IPS DF 6.9 (cell line): Measurements from ENCODE around the gene ATP23.

Experiments used
- DNase-seq: peaks from one replicate; pipeline ENCODE4 v3.0.0-alpha.2; 2013; ENCODE audit warnings: low read depth, low spot score
- H3K27ac ChIP-seq: one replicate; pipeline ENCODE4 v1.5.1; 2013; ENCODE audit warnings: low read length, control low read depth
- H3K27me3 ChIP-seq: 2 replicates; pipeline ENCODE4 v1.6.1; 2013; ENCODE audit warnings: mild to moderate bottlenecking, low read length; ENCODE audit not compliant: control insufficient read depth, insufficient read depth
- H3K36me3 ChIP-seq: 2 replicates; pipeline ENCODE4 v1.6.1; 2013; ENCODE audit warnings: low read length; ENCODE audit not compliant: control insufficient read depth, insufficient read depth
- H3K4me1 ChIP-seq: 2 replicates; pipeline ENCODE4 v1.6.1; 2013; ENCODE audit warnings: low read length; ENCODE audit not compliant: control insufficient read depth, insufficient read depth
- H3K4me3 ChIP-seq: 2 replicates; pipeline ENCODE4 v1.5.1; 2013; ENCODE audit warnings: mild to moderate bottlenecking, low read length
- H3K9me3 ChIP-seq: 2 replicates; pipeline ENCODE4 v1.6.1; 2013; ENCODE audit warnings: low read length, inconsistent platforms; ENCODE audit not compliant: control insufficient read depth, insufficient read depth
- WGBS: extraction: QIAGEN DNeasy Blood & Tissue Kit; methylation state at CpG from one replicate; pipeline ENCODE4 v1.1.7; 2013; ENCODE audit warnings: mixed read lengths, missing lambda C conversion rate; ENCODE audit not compliant: insufficient read length, insufficient coverage; 5-methylcytosine and 5-hydroxymethylcytosine counted together

The ATP23 gene

GRCh38 chr12:57909611-57910010 is 31.8 kb upstream of the ATP23 start:
- no peaks in the 10 kb centered on the region for H3K36me3 ChIP-seq
- WGBS = no CpG with 5 or more reads among the region's 4 CpGs
- DNase-seq = no peak
- H3K9me3 ChIP-seq = no peaks in the 10 kb centered on the region
- H3K4me3 ChIP-seq = no peak overlapping the region
- H3K27me3 ChIP-seq = no peaks in the 10 kb centered on the region
- H3K4me1 ChIP-seq = no peaks in the 10 kb centered on the region
- H3K27ac ChIP-seq = no peak overlapping the region

GRCh38 chr12:57918147-57918546 is 23.2 kb upstream of the ATP23 start:
- no peaks in the 10 kb centered on the region for H3K27me3 ChIP-seq
- no CpG with 5 or more reads among the region's 4 CpGs for WGBS
- no peaks in the 10 kb centered on the region for H3K4me1 ChIP-seq
- H3K27ac ChIP-seq = no peak overlapping the region
- H3K36me3 ChIP-seq = no peaks in the 10 kb centered on the region
- H3K4me3 ChIP-seq = no peak overlapping the region
- no peaks in the 10 kb centered on the region for H3K9me3 ChIP-seq
- DNase-seq = no peak

- no peaks in the 10 kb centered on the region for H3K27me3 ChIP-seq
- H3K9me3 ChIP-seq = no peaks in the 10 kb centered on the region
- WGBS = no CpG with 5 or more reads among the region's 3 CpGs
- H3K4me3 ChIP-seq = no peak overlapping the region
- no peak overlapping the region for H3K27ac ChIP-seq
- no peak for DNase-seq
- H3K4me1 ChIP-seq = no peaks in the 10 kb centered on the region
- H3K36me3 ChIP-seq = no peaks in the 10 kb centered on the region
Measured at GRCh38 chr12:57927086-57927485, 14.3 kb upstream of the ATP23 start.

DNA sequence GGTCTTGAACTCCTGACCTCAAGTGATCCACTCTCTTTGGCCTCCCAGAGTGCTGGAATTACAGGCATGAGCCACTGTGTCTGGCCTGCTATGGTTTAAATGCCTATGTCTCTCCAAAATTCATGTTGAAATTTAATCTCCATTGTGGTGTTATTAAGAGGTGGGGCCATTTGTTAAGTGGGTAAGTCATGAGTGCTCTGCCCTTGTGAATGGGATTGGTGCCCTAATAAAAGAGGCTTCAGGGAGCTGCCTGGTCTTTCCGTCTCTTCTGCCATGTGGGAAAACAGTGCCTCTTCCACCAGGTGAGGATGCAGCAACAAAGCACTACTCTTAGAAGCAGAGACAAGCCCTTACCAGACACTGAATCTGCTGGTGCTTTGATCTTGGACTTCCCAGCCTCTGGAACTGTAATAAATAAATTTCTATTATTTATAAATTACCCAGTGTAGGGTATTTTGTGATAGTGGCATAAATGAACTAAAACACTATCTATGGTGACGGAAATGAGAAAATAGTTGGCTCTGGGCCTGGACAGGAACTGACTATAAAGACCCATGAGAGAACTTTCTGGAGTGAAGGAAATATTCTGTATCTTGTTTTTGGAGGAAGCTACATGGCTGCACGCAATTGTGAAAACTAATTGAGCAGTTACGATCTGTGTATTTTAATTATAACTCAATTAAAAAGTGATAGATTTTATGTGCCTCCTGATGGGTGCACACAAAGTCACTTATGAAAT is 12.1 kb upstream of the ATP23 start:
- DNase-seq = no peak
- H3K9me3 ChIP-seq = no peaks in the 10 kb centered on the region
- no CpG with 5 or more reads among the region's 4 CpGs for WGBS
- no peak overlapping the region for H3K27ac ChIP-seq
- no peaks in the 10 kb centered on the region for H3K4me1 ChIP-seq
- H3K27me3 ChIP-seq = no peaks in the 10 kb centered on the region
- H3K36me3 ChIP-seq = no peaks in the 10 kb centered on the region
- H3K4me3 ChIP-seq = no peak overlapping the region

- Histone ChIP-seq H3K4me3 (no peak overlapping the region), H3K27me3 (no peaks in the 10 kb centered on the region), H3K27ac (no peak overlapping the region), H3K4me1 (no peaks in the 10 kb centered on the region), H3K9me3 (no peaks in the 10 kb centered on the region), H3K36me3 (no peaks in the 10 kb centered on the region)
- no CpG with 5 or more reads among the region's 4 CpGs for WGBS
- no peak for DNase-seq
Measured at GRCh38 chr12:57934819-57935218, 6.5 kb upstream of the ATP23 start.

GRCh38 chr12:57935331-57935730 is 6.0 kb upstream of the ATP23 start:
- Histone ChIP-seq H3K4me3 (no peak overlapping the region), H3K27ac (no peak overlapping the region), H3K36me3 (no peaks in the 10 kb centered on the region), H3K4me1 (no peaks in the 10 kb centered on the region), H3K9me3 (no peaks in the 10 kb centered on the region), H3K27me3 (no peaks in the 10 kb centered on the region)
- no peak for DNase-seq
- WGBS = no CpG with 5 or more reads among the region's 3 CpGs

GRCh38 chr12:57935839-57936512 is 5.4 kb upstream of the ATP23 start:
- Histone ChIP-seq H3K4me3 (peak overlapping the region; percentile 55; the same call in 1 of the 2 replicates), H3K9me3 (no peaks in the 10 kb centered on the region), H3K27me3 (no peaks in the 10 kb centered on the region), H3K27ac (no peak overlapping the region), H3K36me3 (no peaks in the 10 kb centered on the region), H3K4me1 (no peaks in the 10 kb centered on the region)
- no CpG with 5 or more reads among the region's 29 CpGs for WGBS
- peak; percentile 80 for DNase-seq

- Histone ChIP-seq H3K9me3 (no peaks in the 10 kb centered on the region), H3K4me1 (no peaks in the 10 kb centered on the region), H3K36me3 (no peaks in the 10 kb centered on the region), H3K4me3 (no peak overlapping the region), H3K27ac (no peak overlapping the region), H3K27me3 (no peaks in the 10 kb centered on the region)
- WGBS = no CpG with 5 or more reads among the region's 3 CpGs
- DNase-seq = no peak
Measured at GRCh38 chr12:57936513-57936883, 4.9 kb upstream of the ATP23 start.

DNA sequence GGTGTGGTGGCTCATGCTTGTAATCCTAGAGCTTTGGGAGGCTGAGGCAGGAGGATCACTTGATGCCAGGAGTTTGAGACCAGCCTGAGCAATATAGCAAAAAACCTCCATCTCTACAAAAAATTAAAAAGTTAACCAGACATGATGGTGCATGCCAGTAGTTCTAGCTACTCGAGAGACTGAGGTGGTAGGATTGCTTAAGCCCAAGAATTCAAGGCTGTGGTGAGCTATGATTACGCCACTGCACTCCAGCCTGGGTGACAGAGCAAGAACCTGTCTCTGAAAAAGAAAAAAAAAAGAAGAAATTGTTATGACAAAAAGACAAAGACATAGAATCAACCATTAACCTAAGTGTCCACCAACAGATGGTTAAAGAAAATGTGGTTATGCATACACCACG is 2.1 kb upstream of the ATP23 start:
- H3K36me3 ChIP-seq = no peaks in the 10 kb centered on the region
- H3K4me1 ChIP-seq = no peaks in the 10 kb centered on the region
- DNase-seq = no peak
- no CpG with 5 or more reads among the region's 3 CpGs for WGBS
- H3K27ac ChIP-seq = no peak overlapping the region
- no peaks in the 10 kb centered on the region for H3K9me3 ChIP-seq
- H3K4me3 ChIP-seq = no peak overlapping the region
- no peaks in the 10 kb centered on the region for H3K27me3 ChIP-seq

- Histone ChIP-seq H3K4me3 (peak overlapping the region; percentile 74; the same call in 1 of the 2 replicates), H3K27me3 (no peaks in the 10 kb centered on the region)
Measured at GRCh38 chr12:57940052-57940914, 1.1 kb upstream of the ATP23 start.

More at GRCh38 chr12:57940052-57940914, 1.1 kb upstream of the ATP23 start:
- WGBS = no CpG with 5 or more reads among the region's 2 CpGs
- no peaks in the 10 kb centered on the region for H3K36me3 ChIP-seq
- H3K9me3 ChIP-seq = no peaks in the 10 kb centered on the region
- H3K4me1 ChIP-seq = no peaks in the 10 kb centered on the region
- DNase-seq = no peak
- H3K27ac ChIP-seq = no peak overlapping the region
